Activated CD4-positive, alpha-beta T cell treated with anti-CD3 and anti-CD28 coated beads for 24 hours (primary cell): Measurements from ENCODE around the gene EBF4.
"Not testable (repeated sequence)": the region's sequence is repeated elsewhere in the genome, so short reads cannot be mapped to it uniquely, and the experiment has no call there.

Source experiments
- DNase-seq, 2 donors: peaks; one replicate each; pipeline ENCODE4 v3.0.0-alpha.2; 2020; ENCODE audit warnings: low read depth in 2 of 2

EBF4 gene

GRCh38 chr20:2757969-2758368, 65.4 kb downstream of the EBF4 start:
- no peak for DNase-seq

- no peak for DNase-seq
Observed at GRCh38 chr20:2759143-2759542, 66.6 kb downstream of the EBF4 start.

- no peak for DNase-seq
Observed at GRCh38 chr20:2759603-2760296, 67.2 kb downstream of the EBF4 start.

GRCh38 chr20:2760297-2760951, 67.8 kb downstream of the EBF4 start:
- no peak for DNase-seq

GRCh38 chr20:2760952-2761305, 68.3 kb downstream of the EBF4 start:
- DNase-seq: no peak

- no peak for DNase-seq
Observed at GRCh38 chr20:2761885-2762284, 69.3 kb downstream of the EBF4 start.

GRCh38 chr20:2762578-2763131, 70.1 kb downstream of the EBF4 start:
- no peak for DNase-seq

- no peak for DNase-seq
Observed at GRCh38 chr20:2763186-2763585, 70.6 kb downstream of the EBF4 start.

- no peak for DNase-seq
Observed at GRCh38 chr20:2767768-2768631, 75.4 kb downstream of the EBF4 start.

GRCh38 chr20:2768632-2769015, 76.0 kb downstream of the EBF4 start:
- no peak for DNase-seq

GRCh38 chr20:2770091-2770490, 77.5 kb downstream of the EBF4 start:
- not testable (repeated sequence) for DNase-seq

- DNase-seq: no peak
Observed at GRCh38 chr20:2771631-2772080, 79.1 kb downstream of the EBF4 start.

GRCh38 chr20:2773812-2774211, 81.2 kb downstream of the EBF4 start:
- DNase-seq: no peak

GRCh38 chr20:2775139-2775538, 82.6 kb downstream of the EBF4 start:
- DNase-seq: no peak

- no peak for DNase-seq
Observed at GRCh38 chr20:2778602-2779321, 86.2 kb downstream of the EBF4 start.

GRCh38 chr20:2780948-2781347, 88.4 kb downstream of the EBF4 start:
- DNase-seq: no peak

GRCh38 chr20:2783908-2784566, 91.5 kb downstream of the EBF4 start:
- DNase-seq: no peak

GRCh38 chr20:2793471-2793870, 100.9 kb downstream of the EBF4 start:
- DNase-seq: no peak

GRCh38 chr20:2794202-2794748, 101.7 kb downstream of the EBF4 start:
- no peak for DNase-seq

- DNase-seq: no peak
Observed at GRCh38 chr20:2794866-2795447, 102.4 kb downstream of the EBF4 start.
